Activated CD8-positive, alpha-beta T cell treated with anti-CD3 and anti-CD28 coated beads for 36 hours (primary cell): ENCODE data around the gene RGP1. TPM values are rescaled to one million over a fixed set of nuclear protein-coding genes. Genes with fewer than 3 reads are reported as not detected.
A peak's percentile ranks its signal among the peaks of the same experiment; 100 is the strongest.

ENCODE experiments used
- ATAC-seq: fragments of 200-7000 bp; cut with Tn5 transposase; one replicate; pipeline ENCODE4 v1.10.0; 2021; ENCODE audit warnings: mild to moderate bottlenecking, moderate library complexity
- CTCF ChIA-PET: fragments of 350-600 bp; sonication (Branson Sonifier 250); formaldehyde crosslinking; loops from one replicate; lab custom pipeline; 2021; ENCODE audit warnings: antibody characterized with exemption; lab: Charles Lee
- POLR2A ChIA-PET: fragments of 350-600 bp; sonication (Branson Sonifier 250); formaldehyde crosslinking; loops from one replicate; lab custom pipeline; 2021; ENCODE audit warnings: antibody characterized with exemption; lab: Charles Lee
- DNase-seq: peaks from one replicate; pipeline ENCODE4 v3.0.0-alpha.2; 2020
- H3K27ac Mint-ChIP-seq: one replicate; pipeline ENCODE4 v1.8.0; 2021; ENCODE audit warnings: mild to moderate bottlenecking, mixed read lengths
- H3K27me3 Mint-ChIP-seq: one replicate; pipeline ENCODE4 v1.8.0; 2021; ENCODE audit warnings: mixed read lengths
- H3K36me3 Mint-ChIP-seq: one replicate; pipeline ENCODE4 v1.8.0; 2021; ENCODE audit warnings: low read depth, mixed read lengths
- H3K4me1 Mint-ChIP-seq: one replicate; pipeline ENCODE4 v1.8.0; 2021; ENCODE audit warnings: low read depth, mixed read lengths
- H3K4me3 Mint-ChIP-seq: one replicate; pipeline ENCODE4 v1.8.0; 2021; ENCODE audit warnings: mild to moderate bottlenecking, moderate library complexity, mixed read lengths
- H3K9me3 Mint-ChIP-seq: one replicate; pipeline ENCODE4 v1.8.0; 2021; ENCODE audit warnings: mixed read lengths
- intact Hi-C: fragments of 100-400 bp; cut with micrococcal nuclease; formaldehyde crosslinking; loops from one replicate; pipeline ENCODE4 v1.10.0; 2022
- total RNA-seq, 2 experiments: library from RNA; stranded (reverse); gene quantifications; one replicate each; pipeline ENCODE4 v1.2.3, GENCODE V29; 2021
- TF ChIP-seq, protein P1 (sequence below): fragments of 200-600 bp; IDR thresholded peaks from one replicate; pipeline ENCODE4 v1.8.0; 2022; ENCODE audit warnings: antibody characterized with exemption, mild to moderate bottlenecking

Gene RGP1
- total RNA-seq, 2 experiments from 2014 or later, result 13.0 to 14.8 TPM

DNA sequence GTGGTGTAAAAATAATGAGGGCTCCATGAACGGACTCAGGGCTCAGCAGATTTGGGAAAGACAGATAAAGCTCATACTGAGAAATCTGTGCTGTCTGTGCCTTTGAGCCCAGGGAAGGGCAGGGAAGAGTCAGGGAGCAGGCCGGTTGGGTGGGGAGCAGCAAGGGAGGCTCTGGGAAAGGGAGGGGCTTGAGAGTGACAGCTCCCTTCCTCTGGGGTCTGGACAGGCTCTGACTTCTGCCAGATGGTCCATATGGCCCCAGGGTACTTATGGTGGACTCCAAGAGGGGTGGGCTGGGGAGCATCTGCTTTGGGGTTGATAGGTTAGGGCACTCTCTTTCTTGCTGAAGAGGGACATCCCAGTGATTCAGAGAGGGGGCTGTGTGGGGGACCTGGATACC is 44.4 kb downstream of the RGP1 start:
- Mint-ChIP-seq H3K9me3 (no peaks in the 10 kb centered on the region), H3K36me3 (peaks cover 3% of the 10 kb centered on the region), H3K4me1 (peaks cover 14% of the 10 kb centered on the region), H3K27me3 (no peaks in the 10 kb centered on the region), H3K27ac (no peak overlapping the region), H3K4me3 (no peak overlapping the region)
- intact Hi-C loops, result no loop called here
- DNase-seq, result no peak
- CTCF ChIA-PET, result interaction anchor here (1.1 to 1.2 kb wide), 2 partner anchors 10 to 33 kb away, joined by 3 to 5 read pairs; no protein-coding TSS in a partner anchor
- TF ChIP-seq, protein P1, sequence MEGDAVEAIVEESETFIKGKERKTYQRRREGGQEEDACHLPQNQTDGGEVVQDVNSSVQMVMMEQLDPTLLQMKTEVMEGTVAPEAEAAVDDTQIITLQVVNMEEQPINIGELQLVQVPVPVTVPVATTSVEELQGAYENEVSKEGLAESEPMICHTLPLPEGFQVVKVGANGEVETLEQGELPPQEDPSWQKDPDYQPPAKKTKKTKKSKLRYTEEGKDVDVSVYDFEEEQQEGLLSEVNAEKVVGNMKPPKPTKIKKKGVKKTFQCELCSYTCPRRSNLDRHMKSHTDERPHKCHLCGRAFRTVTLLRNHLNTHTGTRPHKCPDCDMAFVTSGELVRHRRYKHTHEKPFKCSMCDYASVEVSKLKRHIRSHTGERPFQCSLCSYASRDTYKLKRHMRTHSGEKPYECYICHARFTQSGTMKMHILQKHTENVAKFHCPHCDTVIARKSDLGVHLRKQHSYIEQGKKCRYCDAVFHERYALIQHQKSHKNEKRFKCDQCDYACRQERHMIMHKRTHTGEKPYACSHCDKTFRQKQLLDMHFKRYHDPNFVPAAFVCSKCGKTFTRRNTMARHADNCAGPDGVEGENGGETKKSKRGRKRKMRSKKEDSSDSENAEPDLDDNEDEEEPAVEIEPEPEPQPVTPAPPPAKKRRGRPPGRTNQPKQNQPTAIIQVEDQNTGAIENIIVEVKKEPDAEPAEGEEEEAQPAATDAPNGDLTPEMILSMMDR, result no peak
- POLR2A ChIA-PET, result no interaction called here
- no peak for ATAC-seq

DNA sequence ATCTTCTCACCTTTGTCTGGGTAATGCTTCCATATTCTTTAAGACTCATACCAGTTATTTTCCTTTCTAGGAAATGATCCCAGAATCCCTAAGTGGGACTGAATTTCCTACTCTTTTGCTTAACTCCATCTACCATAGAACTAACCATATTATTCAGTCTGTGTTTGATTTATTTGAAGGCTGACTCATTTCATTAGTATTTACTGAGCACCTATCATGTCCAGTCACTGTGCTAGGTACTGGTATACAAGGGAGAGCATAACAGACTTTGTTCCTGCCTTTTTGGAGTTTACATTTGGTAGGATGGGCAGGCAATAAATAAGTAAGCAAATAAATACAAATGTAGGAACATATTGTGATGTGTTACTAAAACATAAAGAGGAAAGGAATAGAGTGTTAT is 46.6 kb downstream of the RGP1 start:
- CTCF ChIA-PET, result interaction anchor here (1.3 to 1.5 kb wide), 2 partner anchors 30 to 86 kb away, joined by 3 to 5 read pairs; no protein-coding TSS in a partner anchor
- Mint-ChIP-seq H3K9me3 (no peaks in the 10 kb centered on the region), H3K27me3 (no peaks in the 10 kb centered on the region), H3K27ac (no peak overlapping the region), H3K36me3 (no peaks in the 10 kb centered on the region), H3K4me3 (no peak overlapping the region), H3K4me1 (peaks cover 20% of the 10 kb centered on the region)
- POLR2A ChIA-PET, result no interaction called here
- intact Hi-C loops, result no loop called here
- TF ChIP-seq, protein P1, result no peak
- DNase-seq, result no peak
- ATAC-seq, result no peak

DNA sequence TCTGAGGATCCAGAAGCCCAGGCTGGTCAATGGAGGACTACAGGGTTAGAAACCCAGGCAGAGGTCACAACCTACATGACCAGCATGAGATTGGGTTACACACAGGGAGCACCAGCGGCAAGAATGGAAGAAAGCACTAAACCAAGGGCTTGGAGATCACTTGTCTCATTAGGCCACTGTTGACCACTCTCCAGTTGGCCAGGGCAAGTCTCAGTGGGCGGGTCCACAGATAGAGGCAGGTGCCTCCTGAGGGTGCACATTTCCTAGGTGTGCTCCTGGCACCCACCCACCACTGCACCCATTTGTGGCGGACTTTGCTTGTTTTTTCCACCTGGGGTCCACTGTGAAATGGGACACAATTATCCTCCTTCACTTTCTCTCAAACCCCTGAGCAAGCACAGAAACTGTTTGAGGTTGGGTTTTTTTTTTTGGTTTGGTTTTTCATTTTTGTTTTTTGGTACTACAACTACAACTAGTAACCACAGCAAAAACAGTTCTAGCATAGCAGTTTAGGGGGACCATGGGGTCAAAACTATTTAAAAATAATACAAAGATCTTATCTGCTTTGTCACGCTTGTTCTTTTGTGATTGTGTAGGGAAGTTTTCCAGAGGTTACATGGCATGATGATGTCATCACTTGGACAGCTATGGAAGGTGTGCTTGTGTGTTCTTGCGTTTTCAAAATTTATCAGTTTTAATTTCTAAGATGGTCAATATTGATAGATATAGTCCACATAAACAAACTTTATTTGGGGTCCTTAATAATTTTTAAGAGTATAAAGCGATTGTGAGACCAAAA is 48.4 kb downstream of the RGP1 start:
- peaks cover 3% of the 10 kb centered on the region for H3K36me3 Mint-ChIP-seq
- no peaks in the 10 kb centered on the region for H3K27me3 Mint-ChIP-seq
- TF ChIP-seq, protein P1, result no peak
- H3K4me1 Mint-ChIP-seq, result peaks cover 20% of the 10 kb centered on the region
- POLR2A ChIA-PET, result interaction anchor here (0.6 kb wide), 1 partner anchor 32 kb away, joined by 3 read pairs; no protein-coding TSS in a partner anchor
- no peak overlapping the region for H3K4me3 Mint-ChIP-seq
- ATAC-seq (no peak), DNase-seq (no peak)
- no peak overlapping the region for H3K27ac Mint-ChIP-seq
- no peaks in the 10 kb centered on the region for H3K9me3 Mint-ChIP-seq
- intact Hi-C loops, result no loop called here
- CTCF ChIA-PET, result interaction anchor here (0.9 to 1.0 kb wide), 2 partner anchors 14 to 28 kb away, joined by 4 read pairs; partner anchors contain the start of gene SPAG8

DNA sequence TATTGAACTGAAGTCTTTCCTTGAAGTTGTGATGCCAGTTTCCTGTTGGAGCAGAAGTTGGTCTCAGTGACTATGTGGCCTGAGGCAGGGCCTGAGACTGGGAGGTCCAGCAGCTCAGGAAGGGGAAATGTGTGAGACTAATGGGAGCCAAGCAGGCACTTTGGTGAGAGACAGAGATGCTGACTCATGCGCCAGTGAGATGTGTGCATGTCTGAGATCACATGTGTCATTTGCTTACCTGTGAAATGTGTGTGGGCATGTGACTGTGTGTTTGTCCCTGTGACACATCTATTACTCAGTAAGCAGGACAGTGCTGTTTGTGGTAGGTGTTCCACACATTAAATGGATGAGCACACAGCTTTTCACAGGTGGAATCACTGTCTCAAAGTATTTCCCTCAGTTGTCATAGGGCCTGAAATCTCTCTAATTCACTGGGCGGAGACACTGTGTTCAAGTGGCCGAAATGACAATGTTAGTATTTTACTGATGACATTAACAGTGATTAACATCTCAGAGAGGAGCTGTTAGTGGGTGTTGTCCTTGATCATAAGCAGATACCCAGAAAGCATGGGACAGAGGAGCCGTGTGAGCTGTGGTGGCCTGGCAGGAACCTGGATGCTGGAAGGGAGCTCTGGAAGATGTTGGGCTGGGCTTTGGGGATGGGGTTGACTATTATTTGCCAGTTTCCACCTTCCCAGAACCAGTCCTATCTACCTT is 49.7 kb downstream of the RGP1 start:
- peak; percentile 92 for ATAC-seq
- no peaks in the 10 kb centered on the region for H3K9me3 Mint-ChIP-seq
- H3K27me3 Mint-ChIP-seq, result no peaks in the 10 kb centered on the region
- POLR2A ChIA-PET, result no interaction called here
- CTCF ChIA-PET, result interaction anchor here (2.4 kb wide), 1 partner anchor 9 kb away, joined by 7 read pairs; no protein-coding TSS in a partner anchor
- no peak overlapping the region for H3K27ac Mint-ChIP-seq
- peaks cover 20% of the 10 kb centered on the region for H3K4me1 Mint-ChIP-seq
- H3K36me3 Mint-ChIP-seq, result peaks cover 4% of the 10 kb centered on the region
- DNase-seq, result peak; percentile 59
- intact Hi-C loops, result no loop called here
- TF ChIP-seq, protein P1, result no peak
- H3K4me3 Mint-ChIP-seq, result no peak overlapping the region
